GM23338 (cell line): ENCODE results near the gene EHD1.

Experiments
- CREB1 ChIP-seq: fragments of 250-450 bp; sonication (Bioruptor Pico); IDR thresholded peaks from 2 replicates; pipeline ENCODE4 v1.5.0; 2020; ENCODE audit warnings: low read depth, mild to moderate bottlenecking, moderate library complexity
- EZH2 ChIP-seq: fragments of 200-600 bp; sonication (generic); IDR thresholded peaks from one replicate; pipeline ENCODE4 v1.8.0; 2017; ENCODE audit warnings: antibody characterized with exemption, mild to moderate bottlenecking, low read depth; ENCODE audit not compliant: unreplicated experiment
- EZH2phosphoT487 ChIP-seq: fragments of 200-600 bp; sonication (generic); IDR thresholded peaks from one replicate; pipeline ENCODE4 v1.8.1; 2018; ENCODE audit warnings: antibody characterized with exemption; ENCODE audit not compliant: unreplicated experiment
- JUNB ChIP-seq: IDR thresholded peaks from one replicate; pipeline ENCODE4 v1.6.1; 2016; ENCODE audit warnings: antibody characterized with exemption; ENCODE audit not compliant: unreplicated experiment
- NANOG ChIP-seq: IDR thresholded peaks from 2 replicates; pipeline ENCODE4 v1.6.1; 2016; ENCODE audit warnings: antibody characterized with exemption, borderline replicate concordance
- POLR2AphosphoS5 ChIP-seq: IDR thresholded peaks from 2 replicates; pipeline ENCODE4 v1.6.1; 2016; ENCODE audit warnings: antibody characterized with exemption, low read depth
- STAT1 ChIP-seq: IDR thresholded peaks from one replicate; pipeline ENCODE4 v1.6.1; 2016; ENCODE audit warnings: antibody characterized with exemption; ENCODE audit not compliant: unreplicated experiment
- ZNF114 ChIP-seq: fragments of 250-450 bp; sonication (Bioruptor Pico); IDR thresholded peaks from 2 replicates; pipeline ENCODE4 v1.5.0; 2020; ENCODE audit warnings: mild to moderate bottlenecking, moderate library complexity
- ZNF331 ChIP-seq: fragments of 250-450 bp; sonication (Bioruptor Pico); IDR thresholded peaks from 2 replicates; pipeline ENCODE4 v1.5.0; 2020; ENCODE audit warnings: low read depth, mild to moderate bottlenecking, moderate library complexity
- TF ChIP-seq, protein P1 (sequence below), 2 experiments: fragments of 200-600 bp in 1 of 2; sonication (generic) in 1 of 2; conservative IDR thresholded peaks; 2 replicates each; pipeline versions ENCODE4 v1.5.1 to v1.6.1; 2016 to 2017; ENCODE audit warnings: antibody characterized with exemption in 2 of 2, low read depth in 2 of 2, mild to moderate bottlenecking in 2 of 2, moderate library complexity in 1 of 2
- TF ChIP-seq, protein P2 (sequence below): IDR thresholded peaks from one replicate; pipeline ENCODE4 v1.6.1; 2018; ENCODE audit warnings: antibody characterized with exemption; ENCODE audit not compliant: unreplicated experiment
- TF ChIP-seq, protein P3 (sequence below): IDR thresholded peaks from 2 replicates; pipeline ENCODE4 v1.6.1; 2016; ENCODE audit warnings: antibody characterized with exemption
- TF ChIP-seq, protein P4 (sequence below): fragments of 250-450 bp; sonication (Bioruptor Pico); IDR thresholded peaks from 2 replicates; pipeline ENCODE4 v1.5.0; 2020; ENCODE audit warnings: mild to moderate bottlenecking, moderate library complexity

DNA sequence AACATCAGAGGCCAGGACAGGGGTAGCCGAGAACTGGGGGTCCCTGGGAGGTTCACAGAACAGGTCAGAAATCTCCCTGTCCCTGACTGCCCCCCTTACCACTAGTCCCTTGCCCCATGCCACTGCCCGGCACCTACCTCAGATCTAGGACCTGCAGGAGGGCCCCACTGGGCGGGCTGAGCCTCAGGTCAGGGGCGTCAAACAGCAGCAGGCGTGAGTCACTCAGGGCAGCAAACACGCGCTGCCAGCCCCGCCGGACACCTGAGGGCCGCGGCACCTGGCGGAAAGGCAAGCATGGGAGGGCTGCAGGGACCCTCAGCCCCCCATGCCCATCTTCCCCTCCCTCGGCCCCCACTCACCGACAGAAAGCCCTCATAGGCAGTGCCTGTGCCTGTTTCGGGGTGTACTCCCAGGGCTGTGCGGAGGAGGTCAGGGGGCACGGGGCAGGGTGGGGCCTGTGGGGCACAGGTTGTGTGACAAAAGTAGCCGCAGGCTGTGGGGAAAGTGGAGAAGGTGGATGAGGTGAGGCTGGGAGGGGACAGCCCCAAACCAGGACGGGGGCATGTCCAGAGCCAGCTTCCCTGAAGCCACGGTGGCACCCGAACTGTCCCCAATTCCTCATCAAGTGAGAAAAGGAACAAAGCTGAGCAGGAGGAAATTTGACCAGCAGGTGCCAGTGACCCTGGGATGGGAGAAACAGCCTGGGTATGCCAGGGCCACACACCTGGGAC lies 45.8 kb downstream of the EHD1 start:
- TF ChIP-seq EZH2 (no peak), EZH2phosphoT487 (no peak), POLR2AphosphoS5 (no peak), JUNB (no peak), STAT1 (no peak), CREB1 (CRISPR knock-in tag) (no peak), NANOG (no peak), ZNF114 (CRISPR knock-in tag) (no peak), ZNF331 (CRISPR knock-in tag) (no peak)
- TF ChIP-seq, protein P1, sequence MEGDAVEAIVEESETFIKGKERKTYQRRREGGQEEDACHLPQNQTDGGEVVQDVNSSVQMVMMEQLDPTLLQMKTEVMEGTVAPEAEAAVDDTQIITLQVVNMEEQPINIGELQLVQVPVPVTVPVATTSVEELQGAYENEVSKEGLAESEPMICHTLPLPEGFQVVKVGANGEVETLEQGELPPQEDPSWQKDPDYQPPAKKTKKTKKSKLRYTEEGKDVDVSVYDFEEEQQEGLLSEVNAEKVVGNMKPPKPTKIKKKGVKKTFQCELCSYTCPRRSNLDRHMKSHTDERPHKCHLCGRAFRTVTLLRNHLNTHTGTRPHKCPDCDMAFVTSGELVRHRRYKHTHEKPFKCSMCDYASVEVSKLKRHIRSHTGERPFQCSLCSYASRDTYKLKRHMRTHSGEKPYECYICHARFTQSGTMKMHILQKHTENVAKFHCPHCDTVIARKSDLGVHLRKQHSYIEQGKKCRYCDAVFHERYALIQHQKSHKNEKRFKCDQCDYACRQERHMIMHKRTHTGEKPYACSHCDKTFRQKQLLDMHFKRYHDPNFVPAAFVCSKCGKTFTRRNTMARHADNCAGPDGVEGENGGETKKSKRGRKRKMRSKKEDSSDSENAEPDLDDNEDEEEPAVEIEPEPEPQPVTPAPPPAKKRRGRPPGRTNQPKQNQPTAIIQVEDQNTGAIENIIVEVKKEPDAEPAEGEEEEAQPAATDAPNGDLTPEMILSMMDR (conservative IDR thresholded peaks at IDR 0.05; ENCODE audit: low read depth in 2 of 2), result no peak
- TF ChIP-seq, protein P2, sequence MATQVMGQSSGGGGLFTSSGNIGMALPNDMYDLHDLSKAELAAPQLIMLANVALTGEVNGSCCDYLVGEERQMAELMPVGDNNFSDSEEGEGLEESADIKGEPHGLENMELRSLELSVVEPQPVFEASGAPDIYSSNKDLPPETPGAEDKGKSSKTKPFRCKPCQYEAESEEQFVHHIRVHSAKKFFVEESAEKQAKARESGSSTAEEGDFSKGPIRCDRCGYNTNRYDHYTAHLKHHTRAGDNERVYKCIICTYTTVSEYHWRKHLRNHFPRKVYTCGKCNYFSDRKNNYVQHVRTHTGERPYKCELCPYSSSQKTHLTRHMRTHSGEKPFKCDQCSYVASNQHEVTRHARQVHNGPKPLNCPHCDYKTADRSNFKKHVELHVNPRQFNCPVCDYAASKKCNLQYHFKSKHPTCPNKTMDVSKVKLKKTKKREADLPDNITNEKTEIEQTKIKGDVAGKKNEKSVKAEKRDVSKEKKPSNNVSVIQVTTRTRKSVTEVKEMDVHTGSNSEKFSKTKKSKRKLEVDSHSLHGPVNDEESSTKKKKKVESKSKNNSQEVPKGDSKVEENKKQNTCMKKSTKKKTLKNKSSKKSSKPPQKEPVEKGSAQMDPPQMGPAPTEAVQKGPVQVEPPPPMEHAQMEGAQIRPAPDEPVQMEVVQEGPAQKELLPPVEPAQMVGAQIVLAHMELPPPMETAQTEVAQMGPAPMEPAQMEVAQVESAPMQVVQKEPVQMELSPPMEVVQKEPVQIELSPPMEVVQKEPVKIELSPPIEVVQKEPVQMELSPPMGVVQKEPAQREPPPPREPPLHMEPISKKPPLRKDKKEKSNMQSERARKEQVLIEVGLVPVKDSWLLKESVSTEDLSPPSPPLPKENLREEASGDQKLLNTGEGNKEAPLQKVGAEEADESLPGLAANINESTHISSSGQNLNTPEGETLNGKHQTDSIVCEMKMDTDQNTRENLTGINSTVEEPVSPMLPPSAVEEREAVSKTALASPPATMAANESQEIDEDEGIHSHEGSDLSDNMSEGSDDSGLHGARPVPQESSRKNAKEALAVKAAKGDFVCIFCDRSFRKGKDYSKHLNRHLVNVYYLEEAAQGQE, result no peak
- TF ChIP-seq, protein P3, sequence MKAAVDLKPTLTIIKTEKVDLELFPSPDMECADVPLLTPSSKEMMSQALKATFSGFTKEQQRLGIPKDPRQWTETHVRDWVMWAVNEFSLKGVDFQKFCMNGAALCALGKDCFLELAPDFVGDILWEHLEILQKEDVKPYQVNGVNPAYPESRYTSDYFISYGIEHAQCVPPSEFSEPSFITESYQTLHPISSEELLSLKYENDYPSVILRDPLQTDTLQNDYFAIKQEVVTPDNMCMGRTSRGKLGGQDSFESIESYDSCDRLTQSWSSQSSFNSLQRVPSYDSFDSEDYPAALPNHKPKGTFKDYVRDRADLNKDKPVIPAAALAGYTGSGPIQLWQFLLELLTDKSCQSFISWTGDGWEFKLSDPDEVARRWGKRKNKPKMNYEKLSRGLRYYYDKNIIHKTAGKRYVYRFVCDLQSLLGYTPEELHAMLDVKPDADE, result no peak
- TF ChIP-seq, protein P4, sequence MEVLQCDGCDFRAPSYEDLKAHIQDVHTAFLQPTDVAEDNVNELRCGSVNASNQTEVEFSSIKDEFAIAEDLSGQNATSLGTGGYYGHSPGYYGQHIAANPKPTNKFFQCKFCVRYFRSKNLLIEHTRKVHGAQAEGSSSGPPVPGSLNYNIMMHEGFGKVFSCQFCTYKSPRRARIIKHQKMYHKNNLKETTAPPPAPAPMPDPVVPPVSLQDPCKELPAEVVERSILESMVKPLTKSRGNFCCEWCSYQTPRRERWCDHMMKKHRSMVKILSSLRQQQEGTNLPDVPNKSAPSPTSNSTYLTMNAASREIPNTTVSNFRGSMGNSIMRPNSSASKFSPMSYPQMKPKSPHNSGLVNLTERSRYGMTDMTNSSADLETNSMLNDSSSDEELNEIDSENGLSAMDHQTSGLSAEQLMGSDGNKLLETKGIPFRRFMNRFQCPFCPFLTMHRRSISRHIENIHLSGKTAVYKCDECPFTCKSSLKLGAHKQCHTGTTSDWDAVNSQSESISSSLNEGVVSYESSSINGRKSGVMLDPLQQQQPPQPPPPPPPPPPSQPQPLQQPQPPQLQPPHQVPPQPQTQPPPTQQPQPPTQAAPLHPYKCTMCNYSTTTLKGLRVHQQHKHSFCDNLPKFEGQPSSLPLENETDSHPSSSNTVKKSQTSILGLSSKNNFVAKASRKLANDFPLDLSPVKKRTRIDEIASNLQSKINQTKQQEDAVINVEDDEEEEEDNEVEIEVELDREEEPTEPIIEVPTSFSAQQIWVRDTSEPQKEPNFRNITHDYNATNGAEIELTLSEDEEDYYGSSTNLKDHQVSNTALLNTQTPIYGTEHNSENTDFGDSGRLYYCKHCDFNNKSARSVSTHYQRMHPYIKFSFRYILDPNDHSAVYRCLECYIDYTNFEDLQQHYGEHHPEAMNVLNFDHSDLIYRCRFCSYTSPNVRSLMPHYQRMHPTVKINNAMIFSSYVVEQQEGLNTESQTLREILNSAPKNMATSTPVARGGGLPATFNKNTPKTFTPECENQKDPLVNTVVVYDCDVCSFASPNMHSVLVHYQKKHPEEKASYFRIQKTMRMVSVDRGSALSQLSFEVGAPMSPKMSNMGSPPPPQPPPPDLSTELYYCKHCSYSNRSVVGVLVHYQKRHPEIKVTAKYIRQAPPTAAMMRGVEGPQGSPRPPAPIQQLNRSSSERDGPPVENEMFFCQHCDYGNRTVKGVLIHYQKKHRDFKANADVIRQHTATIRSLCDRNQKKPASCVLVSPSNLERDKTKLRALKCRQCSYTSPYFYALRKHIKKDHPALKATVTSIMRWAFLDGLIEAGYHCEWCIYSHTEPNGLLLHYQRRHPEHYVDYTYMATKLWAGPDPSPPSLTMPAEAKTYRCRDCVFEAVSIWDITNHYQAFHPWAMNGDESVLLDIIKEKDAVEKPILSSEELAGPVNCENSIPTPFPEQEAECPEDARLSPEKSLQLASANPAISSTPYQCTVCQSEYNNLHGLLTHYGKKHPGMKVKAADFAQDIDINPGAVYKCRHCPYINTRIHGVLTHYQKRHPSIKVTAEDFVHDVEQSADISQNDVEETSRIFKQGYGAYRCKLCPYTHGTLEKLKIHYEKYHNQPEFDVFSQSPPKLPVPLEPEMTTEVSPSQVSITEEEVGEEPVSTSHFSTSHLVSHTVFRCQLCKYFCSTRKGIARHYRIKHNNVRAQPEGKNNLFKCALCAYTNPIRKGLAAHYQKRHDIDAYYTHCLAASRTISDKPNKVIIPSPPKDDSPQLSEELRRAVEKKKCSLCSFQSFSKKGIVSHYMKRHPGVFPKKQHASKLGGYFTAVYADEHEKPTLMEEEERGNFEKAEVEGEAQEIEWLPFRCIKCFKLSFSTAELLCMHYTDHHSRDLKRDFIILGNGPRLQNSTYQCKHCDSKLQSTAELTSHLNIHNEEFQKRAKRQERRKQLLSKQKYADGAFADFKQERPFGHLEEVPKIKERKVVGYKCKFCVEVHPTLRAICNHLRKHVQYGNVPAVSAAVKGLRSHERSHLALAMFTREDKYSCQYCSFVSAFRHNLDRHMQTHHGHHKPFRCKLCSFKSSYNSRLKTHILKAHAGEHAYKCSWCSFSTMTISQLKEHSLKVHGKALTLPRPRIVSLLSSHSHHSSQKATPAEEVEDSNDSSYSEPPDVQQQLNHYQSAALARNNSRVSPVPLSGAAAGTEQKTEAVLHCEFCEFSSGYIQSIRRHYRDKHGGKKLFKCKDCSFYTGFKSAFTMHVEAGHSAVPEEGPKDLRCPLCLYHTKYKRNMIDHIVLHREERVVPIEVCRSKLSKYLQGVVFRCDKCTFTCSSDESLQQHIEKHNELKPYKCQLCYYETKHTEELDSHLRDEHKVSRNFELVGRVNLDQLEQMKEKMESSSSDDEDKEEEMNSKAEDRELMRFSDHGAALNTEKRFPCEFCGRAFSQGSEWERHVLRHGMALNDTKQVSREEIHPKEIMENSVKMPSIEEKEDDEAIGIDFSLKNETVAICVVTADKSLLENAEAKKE (CRISPR knock-in tag), result no peak
